PC-9 (cell line): ENCODE results near the gene OPN3. TPM values are rescaled to one million over a fixed set of nuclear protein-coding genes. Genes with fewer than 3 reads are reported as not detected.
"Not testable (repeated sequence)": the region's sequence is repeated elsewhere in the genome, so short reads cannot be mapped to it uniquely, and the experiment has no call there.

Experiments used
- BruUV-seq: library from RNA; stranded (reverse); fragments of 400-500 nt; replicated peaks from 2 replicates; lab custom pipeline; 2021; lab: Mats Ljungman, UMichigan
- CTCF ChIA-PET: fragments of 300-600 bp; sonication (Branson Sonifier 250); formaldehyde crosslinking; loops from one replicate; lab custom pipeline; 2022; ENCODE audit warnings: antibody characterized with exemption; lab: Charles Lee
- POLR2A ChIA-PET: fragments of 300-600 bp; sonication (Branson Sonifier 250); formaldehyde crosslinking; loops from one replicate; lab custom pipeline; 2022; ENCODE audit warnings: antibody characterized with exemption; ENCODE audit not compliant: unreplicated experiment; lab: Charles Lee
- DNase-seq, 2 experiments: peaks; one replicate each; pipeline versions ENCODE4 v3.0.0 to v3.0.0-alpha.2; 2015 to 2022; ENCODE audit warnings: mixed read lengths in 1 of 2
- H2AFZ ChIP-seq: fragments of 200-600 bp; sonication (generic); 2 replicates; pipeline ENCODE4 v1.8.1; 2017; ENCODE audit warnings: antibody characterized with exemption
- H3F3A ChIP-seq: fragments of 200-600 bp; sonication (generic); 2 replicates; pipeline ENCODE4 v1.8.1; 2017; ENCODE audit warnings: antibody characterized with exemption, mild to moderate bottlenecking, low read depth; ENCODE audit not compliant: insufficient read depth
- H3K27ac ChIP-seq: fragments of 200-600 bp; sonication (generic); 2 replicates; pipeline ENCODE4 v1.6.1; 2016; ENCODE audit warnings: mixed run types
- H3K27me3 ChIP-seq: fragments of 200-600 bp; sonication (generic); 2 replicates; pipeline ENCODE4 v1.6.1; 2016; ENCODE audit warnings: low read depth, mixed run types; ENCODE audit not compliant: insufficient read depth
- H3K36me3 ChIP-seq: fragments of 200-600 bp; sonication (generic); 2 replicates; pipeline ENCODE4 v1.6.1; 2016; ENCODE audit warnings: low read depth, mixed run types
- H3K4me1 ChIP-seq: fragments of 200-600 bp; sonication (generic); replicated peaks from 2 replicates; pipeline ENCODE4 v1.6.1; 2016; ENCODE audit warnings: mixed run types; ENCODE audit not compliant: insufficient read depth
- H3K4me2 ChIP-seq: fragments of 200-600 bp; sonication (generic); 2 replicates; pipeline ENCODE4 v1.6.1; 2017; ENCODE audit warnings: mixed run types
- H3K4me3 ChIP-seq: fragments of 200-600 bp; sonication (generic); 2 replicates; pipeline ENCODE4 v1.6.1; 2016; ENCODE audit warnings: mixed run types
- H3K79me2 ChIP-seq: fragments of 200-600 bp; sonication (generic); 2 replicates; pipeline ENCODE4 v1.6.1; 2017; ENCODE audit warnings: low read depth, mixed run types
- H3K9me2 ChIP-seq: fragments of 200-600 bp; sonication (generic); 2 replicates; pipeline ENCODE4 v1.8.1; 2017; ENCODE audit warnings: mild to moderate bottlenecking; ENCODE audit not compliant: insufficient read depth
- H3K9me3 ChIP-seq: fragments of 200-600 bp; sonication (generic); 2 replicates; pipeline ENCODE4 v1.8.1; 2016; ENCODE audit warnings: low read depth; ENCODE audit not compliant: insufficient read depth
- H4K20me1 ChIP-seq: fragments of 200-600 bp; sonication (generic); 2 replicates; pipeline ENCODE4 v1.8.1; 2017; ENCODE audit not compliant: insufficient read depth
- CTCF ChIP-seq: fragments of 200-600 bp; sonication (generic); conservative IDR thresholded peaks from 2 replicates; pipeline ENCODE4 v1.6.1; 2017; ENCODE audit warnings: mixed run types, antibody characterized with exemption, mild to moderate bottlenecking, moderate library complexity
- EZH2 ChIP-seq: fragments of 200-600 bp; sonication (generic); IDR thresholded peaks from 2 replicates; pipeline ENCODE4 v1.8.0; 2017; ENCODE audit warnings: antibody characterized with exemption, low read depth
- intact Hi-C: fragments of 100-400 bp; cut with micrococcal nuclease; formaldehyde crosslinking; loops from one replicate; pipeline ENCODE4 v1.10.0; 2022; ENCODE audit not compliant: unreplicated experiment
- total RNA-seq: library from RNA; stranded (reverse); gene quantifications from 2 replicates; pipeline ENCODE4 v1.2.3, GENCODE V29; 2021

Gene OPN3
- total RNA-seq, 1 experiment from 2014 or later = 62.7 TPM

DNA sequence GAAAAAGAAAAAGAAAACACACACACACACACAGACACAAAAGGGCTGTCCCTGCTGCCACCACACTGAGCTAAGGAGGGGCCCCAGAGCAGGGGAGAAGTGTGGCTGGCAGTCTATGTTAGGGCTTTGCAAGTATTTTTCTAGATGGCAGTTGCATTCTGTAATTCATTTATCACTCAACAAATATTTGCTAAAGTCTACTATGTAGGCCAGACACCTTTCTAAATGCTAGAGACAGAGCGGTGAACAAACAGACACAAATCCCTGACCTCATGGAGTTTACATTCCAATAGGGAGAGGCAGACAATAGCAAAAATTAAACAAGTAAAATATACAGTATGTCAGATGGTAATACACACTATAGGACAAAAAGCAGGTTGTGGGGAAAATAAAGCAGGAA lies 32.1 kb upstream of the OPN3 start:
- Histone ChIP-seq H3K4me3 (no peak overlapping the region), H3K4me1 (no peaks in the 10 kb centered on the region), H2AFZ (no peak overlapping the region), H3K4me2 (no peak overlapping the region), H3K27me3 (no peaks in the 10 kb centered on the region), H3K79me2 (no peaks in the 10 kb centered on the region), H3K36me3 (no peaks in the 10 kb centered on the region), H3K27ac (no peak overlapping the region), H3K9me3 (no peaks in the 10 kb centered on the region; the same call in 1 of the 2 replicates), H3F3A (no peaks in the 10 kb centered on the region), H4K20me1 (no peaks in the 10 kb centered on the region), H3K9me2 (no peaks in the 10 kb centered on the region)
- POLR2A ChIA-PET = no interaction called here
- no TSS peak for BruUV-seq
- intact Hi-C loops = no loop called here
- no peak for DNase-seq
- TF ChIP-seq EZH2 (no peak), CTCF (no peak)
- CTCF ChIA-PET = no interaction called here

DNA sequence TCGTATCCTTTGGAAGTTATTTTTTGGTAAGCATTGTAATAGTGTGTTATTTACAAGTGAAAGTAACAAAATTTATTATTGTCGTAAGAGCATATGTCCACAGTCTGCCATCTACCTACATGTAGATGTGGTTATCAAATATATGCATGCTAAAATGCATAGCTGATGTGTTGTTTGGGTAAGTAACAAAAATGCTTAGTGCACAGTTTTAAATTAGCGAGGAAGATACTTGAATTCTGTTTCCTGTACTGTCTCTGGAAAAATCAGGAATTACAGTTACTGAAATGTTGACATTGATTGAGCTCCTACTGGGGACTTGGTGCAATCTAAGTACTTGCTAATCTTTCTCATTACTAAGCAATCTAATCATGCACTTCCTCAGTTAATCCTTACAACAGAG lies 26.2 kb upstream of the OPN3 start:
- Histone ChIP-seq H3K36me3 (no peaks in the 10 kb centered on the region), H3K4me3 (no peak overlapping the region), H3K27ac (no peak overlapping the region), H3K9me2 (no peaks in the 10 kb centered on the region), H3K27me3 (no peaks in the 10 kb centered on the region), H3K4me1 (no peaks in the 10 kb centered on the region), H2AFZ (no peak overlapping the region), H4K20me1 (no peaks in the 10 kb centered on the region), H3F3A (no peaks in the 10 kb centered on the region), H3K9me3 (no peaks in the 10 kb centered on the region), H3K4me2 (no peak overlapping the region), H3K79me2 (no peaks in the 10 kb centered on the region)
- no peak for DNase-seq
- ChIA-PET CTCF (no interaction called here), POLR2A (interaction anchor here (0.6 kb wide), 1 partner anchor 25 kb away, joined by 5 read pairs; no protein-coding TSS in a partner anchor)
- TF ChIP-seq EZH2 (no peak), CTCF (no peak)
- BruUV-seq = no TSS peak
- intact Hi-C loops = no loop called here

GRCh38 chr1:241660424-241660972 lies 20.3 kb upstream of the OPN3 start:
- H3K9me3 ChIP-seq = no peaks in the 10 kb centered on the region
- no peaks in the 10 kb centered on the region for H3K36me3 ChIP-seq
- no TSS peak for BruUV-seq
- CTCF ChIA-PET = no interaction called here
- no peak overlapping the region for H3K4me3 ChIP-seq
- TF ChIP-seq CTCF (no peak), EZH2 (no peak)
- H4K20me1 ChIP-seq = no peaks in the 10 kb centered on the region
- H3K4me1 ChIP-seq = peaks cover 11% of the 10 kb centered on the region
- H3F3A ChIP-seq = 0 out of 2 replicates have a peak, but pooled peaks cover 6% of the 10 kb centered on the region
- no peak overlapping the region for H3K27ac ChIP-seq
- no peak overlapping the region for H2AFZ ChIP-seq
- POLR2A ChIA-PET = no interaction called here
- H3K27me3 ChIP-seq = no peaks in the 10 kb centered on the region
- H3K9me2 ChIP-seq = no peaks in the 10 kb centered on the region
- no peak for DNase-seq
- H3K4me2 ChIP-seq = no peak overlapping the region
- H3K79me2 ChIP-seq = no peaks in the 10 kb centered on the region
- intact Hi-C loops = no loop called here

DNA sequence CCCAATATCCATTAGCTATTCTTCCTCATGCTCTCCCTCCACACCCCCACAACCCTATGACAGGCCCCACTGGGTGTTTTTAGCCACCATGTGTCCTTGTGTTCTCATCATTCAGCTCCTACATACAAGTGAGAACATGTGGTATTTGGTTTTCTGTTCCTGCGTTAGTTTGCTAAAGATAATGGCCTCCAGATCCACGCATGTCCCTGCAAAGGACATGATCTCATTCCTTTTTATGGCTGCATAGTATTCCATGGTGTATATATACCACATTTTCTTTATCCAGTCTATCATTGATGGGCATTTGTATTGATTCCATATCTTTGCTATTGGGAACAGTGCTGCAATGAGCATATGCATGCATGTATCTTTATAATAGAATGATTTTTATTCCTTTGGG lies 18.8 kb upstream of the OPN3 start:
- H3K36me3 ChIP-seq, DNase-seq, H3K27me3 ChIP-seq, POLR2A ChIA-PET, H4K20me1 ChIP-seq, BruUV-seq, H3K9me3 ChIP-seq, intact Hi-C loops, H3K79me2 ChIP-seq, H3K4me3 ChIP-seq, H3K27ac ChIP-seq, H3F3A ChIP-seq, H3K4me2 ChIP-seq, H2AFZ ChIP-seq, CTCF ChIA-PET, H3K9me2 ChIP-seq: not testable (repeated sequence)
- H3K4me1 ChIP-seq = peaks cover 11% of the 10 kb centered on the region
